Mammary epithelial cell (primary cell): ENCODE results near the gene NEMF.
"Not testable (repeated sequence)": the region's sequence is repeated elsewhere in the genome, so short reads cannot be mapped to it uniquely, and the experiment has no call there.

Source experiments
- CTCF ChIP-seq, 2 donors: IDR thresholded peaks in 1 of 2; conservative IDR thresholded peaks in 1 of 2; 2 replicates each; pipeline ENCODE4 v1.5.1; 2011 to 2012; ENCODE audit warnings: inconsistent platforms in 2 of 2, low read length in 2 of 2, mild to moderate bottlenecking in 2 of 2, control low read depth in 1 of 2, low read depth in 1 of 2; ENCODE audit not compliant: insufficient read depth in 1 of 2; ENCODE audit errors: extremely low read depth in 1 of 2
- EZH2 ChIP-seq: IDR thresholded peaks from 2 replicates; pipeline ENCODE4 v1.6.1; 2012; ENCODE audit warnings: low read length, inconsistent platforms, borderline replicate concordance

- TF ChIP-seq CTCF (conservative IDR thresholded peaks at IDR 0.05 in 1 of 2, IDR thresholded peaks at IDR 0.05 in 1 of 2; ENCODE audit: extremely low read depth in 1 of 2, insufficient read depth in 1 of 2, low read depth in 1 of 2, low read length in 2 of 2); EZH2: not testable (repeated sequence)
Observed at GRCh38 chr14:49746476-49746875, 106.1 kb downstream of the NEMF start.
